Activated CD4-positive, alpha-beta T cell treated with anti-CD3 and anti-CD28 coated beads, Interleukin-2, amount 10 ng/mL, durations not matched to agents 24 days and 14 days (primary cell): ENCODE data around the gene HRAS. TPM values are rescaled to one million over a fixed set of nuclear protein-coding genes. Genes with fewer than 3 reads are reported as not detected.
A peak's percentile ranks its signal among the peaks of the same experiment; 100 is the strongest.

ENCODE experiments used
- DNase-seq: peaks from one replicate; pipeline ENCODE4 v3.0.0; 2022
- H3K27ac Mint-ChIP-seq: one replicate; pipeline ENCODE4 v1.8.0; 2022; ENCODE audit warnings: mild to moderate bottlenecking, mixed read lengths
- H3K27me3 Mint-ChIP-seq: one replicate; pipeline ENCODE4 v1.8.0; 2022; ENCODE audit warnings: mixed read lengths
- H3K36me3 Mint-ChIP-seq: one replicate; pipeline ENCODE4 v1.8.0; 2022; ENCODE audit warnings: low read depth, mild to moderate bottlenecking, mixed read lengths
- H3K4me1 Mint-ChIP-seq: one replicate; pipeline ENCODE4 v1.8.0; 2021; ENCODE audit warnings: mixed read lengths
- H3K4me3 Mint-ChIP-seq: one replicate; pipeline ENCODE4 v1.8.0; 2022; ENCODE audit warnings: mild to moderate bottlenecking, moderate library complexity, mixed read lengths
- H3K9me3 Mint-ChIP-seq: one replicate; pipeline ENCODE4 v1.8.0; 2021; ENCODE audit warnings: mixed read lengths
- intact Hi-C: fragments of 100-400 bp; cut with micrococcal nuclease; formaldehyde crosslinking; loops from one replicate; pipeline ENCODE4 v1.15.1; 2023
- total RNA-seq: library from RNA; stranded (reverse); gene quantifications from 2 replicates; pipeline ENCODE4 v1.2.3, GENCODE V29; 2022

Gene HRAS
- 70.8 and 94.4 TPM in 2 replicates for total RNA-seq

- H3K27me3 Mint-ChIP-seq, result no peaks in the 10 kb centered on the region
- no peaks in the 10 kb centered on the region for H3K9me3 Mint-ChIP-seq
- peaks cover 10% of the 10 kb centered on the region for H3K36me3 Mint-ChIP-seq
- peak within 1 kb of the TSS; percentile 89 for H3K4me3 Mint-ChIP-seq
- H3K27ac Mint-ChIP-seq, result peak within 1 kb of the TSS; percentile 83
- peak; percentile 99 for DNase-seq
- intact Hi-C loops, result loop anchor here (1.0 to 5.0 kb wide), 3 partner anchors 17 to 162 kb away; partner anchors contain the start of genes DEAF1 and TMEM80
- peaks cover 15% of the 10 kb centered on the region for H3K4me1 Mint-ChIP-seq
These were observed at the start of gene HRAS for GRCh38 chr11:535519-536454. Gene HRAS (minus strand): TSS chr11:535576.

- Mint-ChIP-seq H3K27ac (no peak overlapping the region), H3K9me3 (no peaks in the 10 kb centered on the region), H3K36me3 (peaks cover 38% of the 10 kb centered on the region), H3K4me1 (peaks cover 31% of the 10 kb centered on the region), H3K27me3 (no peaks in the 10 kb centered on the region), H3K4me3 (no peak overlapping the region)
- no peak for DNase-seq
- intact Hi-C loops, result no loop called here
These were observed 48.9 kb upstream of the HRAS start for GRCh38 chr11:584287-584686.

- H3K27ac Mint-ChIP-seq, result no peak overlapping the region
- peaks cover 27% of the 10 kb centered on the region for H3K36me3 Mint-ChIP-seq
- H3K4me1 Mint-ChIP-seq, result peaks cover 29% of the 10 kb centered on the region
- intact Hi-C loops, result no loop called here
- no peaks in the 10 kb centered on the region for H3K9me3 Mint-ChIP-seq
- H3K27me3 Mint-ChIP-seq, result no peaks in the 10 kb centered on the region
- no peak for DNase-seq
- H3K4me3 Mint-ChIP-seq, result no peak overlapping the region
These were observed 46.4 kb upstream of the HRAS start for GRCh38 chr11:581752-582151.

- peaks cover 25% of the 10 kb centered on the region for H3K36me3 Mint-ChIP-seq
- peaks cover 26% of the 10 kb centered on the region for H3K4me1 Mint-ChIP-seq
These were observed 46.0 kb upstream of the HRAS start for GRCh38 chr11:581342-581741.

GRCh38 chr11:579830-580601, 44.6 kb upstream of the HRAS start:
- H3K4me3 Mint-ChIP-seq, result no peak overlapping the region
- H3K27ac Mint-ChIP-seq, result no peak overlapping the region
- H3K36me3 Mint-ChIP-seq, result peaks cover 20% of the 10 kb centered on the region
- H3K9me3 Mint-ChIP-seq, result no peaks in the 10 kb centered on the region
- intact Hi-C loops, result loop anchor here (5.0 kb wide), 3 partner anchors 37 to 217 kb away; partner anchors contain the start of genes IRF7 and SLC25A22
- H3K4me1 Mint-ChIP-seq, result peaks cover 24% of the 10 kb centered on the region
- no peak for DNase-seq
- no peaks in the 10 kb centered on the region for H3K27me3 Mint-ChIP-seq

More at GRCh38 chr11:581342-581741, 46.0 kb upstream of the HRAS start:
- intact Hi-C loops, result no loop called here
- Mint-ChIP-seq H3K4me3 (no peak overlapping the region), H3K27me3 (no peaks in the 10 kb centered on the region), H3K27ac (no peak overlapping the region), H3K9me3 (no peaks in the 10 kb centered on the region)
- DNase-seq, result no peak

GRCh38 chr11:578276-579035, 43.1 kb upstream of the HRAS start:
- H3K36me3 Mint-ChIP-seq, result peaks cover 14% of the 10 kb centered on the region
- H3K27me3 Mint-ChIP-seq, result peaks cover 4% of the 10 kb centered on the region
- H3K4me3 Mint-ChIP-seq, result peak overlapping the region; percentile 84
- H3K27ac Mint-ChIP-seq, result peak overlapping the region; percentile 53
- H3K9me3 Mint-ChIP-seq, result no peaks in the 10 kb centered on the region
- intact Hi-C loops, result loop anchor here (5.0 kb wide), 3 partner anchors 39 to 219 kb away; partner anchors contain the start of genes IRF7 and SLC25A22
- no peak for DNase-seq
- peaks cover 34% of the 10 kb centered on the region for H3K4me1 Mint-ChIP-seq

GRCh38 chr11:577611-577894, 42.2 kb upstream of the HRAS start:
- H3K4me3 Mint-ChIP-seq, result peak overlapping the region; percentile 84
- DNase-seq, result no peak
- peaks cover 4% of the 10 kb centered on the region for H3K27me3 Mint-ChIP-seq
- peaks cover 34% of the 10 kb centered on the region for H3K4me1 Mint-ChIP-seq
- H3K9me3 Mint-ChIP-seq, result no peaks in the 10 kb centered on the region
- intact Hi-C loops, result loop anchor here (2.0 to 5.0 kb wide), 4 partner anchors 17 to 220 kb away; partner anchors contain the start of genes IRF7, LMNTD2, RASSF7 and SLC25A22
- H3K36me3 Mint-ChIP-seq, result peaks cover 11% of the 10 kb centered on the region
- H3K27ac Mint-ChIP-seq, result peak overlapping the region; percentile 85

GRCh38 chr11:576811-577610, 41.6 kb upstream of the HRAS start:
- Mint-ChIP-seq H3K27me3 (peaks cover 4% of the 10 kb centered on the region), H3K9me3 (no peaks in the 10 kb centered on the region), H3K36me3 (peaks cover 11% of the 10 kb centered on the region), H3K4me1 (peaks cover 34% of the 10 kb centered on the region), H3K27ac (peak overlapping the region; percentile 85), H3K4me3 (peak overlapping the region; percentile 84)
- DNase-seq, result peak; percentile 75
- intact Hi-C loops, result loop anchor here (1.0 to 5.0 kb wide), 8 partner anchors 9 to 220 kb away; partner anchors contain the start of genes DEAF1, IRF7, LMNTD2 and RASSF7

GRCh38 chr11:575996-576768, 40.8 kb upstream of the HRAS start, which contains the start of gene PHRF1:
Gene PHRF1 (plus strand): TSS chr11:576470. CDS start chr11:581513, 5,043 bp downstream.
- intact Hi-C loops, result loop anchor here (1.0 to 5.0 kb wide), 8 partner anchors 8 to 221 kb away; partner anchors contain the start of genes DEAF1, IRF7, LMNTD2 and RASSF7
- peak within 1 kb of the TSS; percentile 87 for H3K4me3 Mint-ChIP-seq
- DNase-seq, result peak; percentile 98
- H3K27me3 Mint-ChIP-seq, result peaks cover 4% of the 10 kb centered on the region
- no peaks in the 10 kb centered on the region for H3K9me3 Mint-ChIP-seq
- peaks cover 34% of the 10 kb centered on the region for H3K4me1 Mint-ChIP-seq
- H3K27ac Mint-ChIP-seq, result peak within 1 kb of the TSS; percentile 96
- H3K36me3 Mint-ChIP-seq, result peaks cover 8% of the 10 kb centered on the region

- H3K4me1 Mint-ChIP-seq, result peaks cover 32% of the 10 kb centered on the region
- no peaks in the 10 kb centered on the region for H3K9me3 Mint-ChIP-seq
- peaks cover 6% of the 10 kb centered on the region for H3K36me3 Mint-ChIP-seq
- H3K27me3 Mint-ChIP-seq, result peaks cover 4% of the 10 kb centered on the region
- H3K4me3 Mint-ChIP-seq, result peak overlapping the region; percentile 85
- intact Hi-C loops, result loop anchor here (5.0 kb wide), 3 partner anchors 42 to 222 kb away; partner anchors contain the start of genes IRF7 and SLC25A22
- H3K27ac Mint-ChIP-seq, result peak overlapping the region; percentile 7
- peak; percentile 90 for DNase-seq
These were observed 40.1 kb upstream of the HRAS start for GRCh38 chr11:575313-575995.

GRCh38 chr11:574632-575312, 39.4 kb upstream of the HRAS start:
- DNase-seq, result no peak
- H3K4me3 Mint-ChIP-seq, result peak overlapping the region; percentile 85
- peak overlapping the region; percentile 7 for H3K27ac Mint-ChIP-seq
- H3K36me3 Mint-ChIP-seq, result peaks cover 6% of the 10 kb centered on the region
- peaks cover 4% of the 10 kb centered on the region for H3K27me3 Mint-ChIP-seq
- intact Hi-C loops, result loop anchor here (5.0 kb wide), 3 partner anchors 43 to 223 kb away; partner anchors contain the start of genes IRF7 and SLC25A22
- H3K9me3 Mint-ChIP-seq, result no peaks in the 10 kb centered on the region
- H3K4me1 Mint-ChIP-seq, result peaks cover 32% of the 10 kb centered on the region
